GM21390 (cell line): Measurements from ENCODE around the gene BABAM2.

Experiments
- ATAC-seq: cut with Tn5 transposase; IDR thresholded peaks from one replicate; pipeline ENCODE4 v1.9.1; 2021; ENCODE audit not compliant: unreplicated experiment

BABAM2 gene

DNA sequence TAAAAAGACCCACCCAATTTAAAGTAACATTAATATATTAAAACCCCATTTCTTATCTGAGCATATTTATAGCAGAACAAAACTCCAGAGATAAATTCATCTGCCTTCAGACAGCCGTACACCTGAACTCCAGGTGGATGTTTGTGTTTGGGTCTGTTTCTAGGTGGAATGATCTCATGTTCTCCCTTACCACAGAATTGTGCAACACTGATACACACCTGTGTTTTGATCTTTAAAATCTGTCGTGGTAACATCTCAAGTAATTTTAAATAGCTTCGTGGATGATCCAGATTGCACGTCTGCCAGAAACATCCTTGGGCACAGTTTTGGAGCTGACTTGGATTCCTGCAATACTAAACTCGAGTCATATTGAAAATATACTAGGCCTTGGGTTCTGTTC is 294.6 kb downstream of the BABAM2 start:
- no peak for ATAC-seq

DNA sequence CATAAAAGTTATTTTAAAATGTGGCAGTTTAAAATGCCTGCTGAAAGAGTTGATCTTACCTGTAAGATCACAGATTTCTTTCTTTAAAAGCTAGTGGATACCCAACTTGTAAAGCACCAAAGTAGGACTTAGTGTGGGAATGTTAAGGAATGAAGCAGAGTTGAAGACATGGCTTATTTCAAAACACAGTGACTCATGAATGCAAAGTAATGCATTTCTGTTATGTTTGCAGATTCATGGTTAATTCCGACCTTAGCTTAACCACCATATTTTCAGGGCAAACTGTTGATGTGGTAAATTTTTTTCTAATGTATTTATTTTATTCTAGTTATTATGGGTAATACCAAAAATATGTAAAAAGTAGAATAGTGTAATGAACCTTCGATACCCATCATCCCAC is 295.4 kb downstream of the BABAM2 start:
- ATAC-seq: no peak

- ATAC-seq: no peak
Observed at GRCh38 chr2:28187186-28187585, 296.7 kb downstream of the BABAM2 start.

GRCh38 chr2:28188436-28188835 is 297.9 kb downstream of the BABAM2 start:
- no peak for ATAC-seq

DNA sequence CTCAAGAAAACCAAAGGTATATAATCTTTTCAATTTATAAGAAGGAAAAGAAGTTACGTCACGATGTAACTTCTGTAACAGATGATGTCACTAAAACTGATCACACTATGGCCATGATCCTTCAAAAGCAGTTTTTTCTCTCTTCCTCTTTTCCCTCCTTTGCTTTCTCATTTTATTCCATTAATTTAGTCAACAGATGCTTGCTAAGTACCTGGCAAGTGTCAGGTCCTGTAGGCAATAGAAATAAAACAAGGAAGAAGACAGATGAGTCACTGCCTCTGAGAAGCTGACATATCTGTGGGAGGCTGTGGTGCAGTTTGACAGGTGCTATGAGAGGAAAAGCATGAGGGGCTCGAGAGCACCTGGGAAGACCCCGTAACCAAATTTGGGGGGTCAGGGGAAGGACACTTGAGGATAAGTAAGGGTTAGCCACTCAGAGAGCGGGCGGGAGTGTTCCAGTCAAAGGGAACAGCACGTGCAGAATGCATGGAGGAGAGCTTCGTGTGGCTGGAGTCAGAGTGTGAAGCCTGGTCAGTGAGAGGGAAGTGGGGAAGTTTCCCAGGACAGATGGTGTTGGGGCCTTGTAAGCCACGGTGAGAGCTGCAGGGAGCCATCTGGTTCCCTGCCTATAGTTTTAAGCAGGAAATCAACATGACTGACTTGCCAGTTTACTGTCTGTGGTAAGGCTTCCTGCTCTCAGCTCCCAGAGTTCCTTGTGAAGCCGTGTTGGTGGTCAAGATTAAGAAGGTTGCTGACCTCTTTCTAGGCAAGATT is 303.3 kb downstream of the BABAM2 start:
- no peak for ATAC-seq

GRCh38 chr2:28199995-28200679 is 309.6 kb downstream of the BABAM2 start:
- no peak for ATAC-seq

DNA sequence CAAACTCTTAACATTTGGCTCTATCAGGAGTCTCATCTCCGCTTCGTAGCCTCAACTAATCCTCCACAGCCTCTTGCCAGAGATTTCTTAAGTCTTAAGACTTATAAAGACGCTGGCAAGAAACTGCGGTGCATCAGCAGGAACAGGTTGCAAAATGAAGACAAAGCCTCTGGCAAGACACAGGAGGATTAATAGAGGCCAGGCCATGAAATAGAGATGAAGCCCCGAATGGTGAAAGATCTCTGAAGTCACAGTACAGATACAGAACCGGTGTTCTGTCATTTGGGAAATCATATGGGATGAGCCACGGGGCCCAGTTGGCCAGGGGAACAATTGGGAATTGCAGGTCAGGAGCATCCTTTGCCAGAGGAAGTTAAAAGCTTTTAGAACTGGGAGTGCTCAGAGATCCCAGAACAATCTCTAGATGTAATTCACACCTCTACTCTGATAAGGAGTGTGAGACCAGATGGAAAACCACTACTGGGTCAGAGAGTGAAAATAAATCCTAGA is 311.2 kb downstream of the BABAM2 start:
- ATAC-seq: no peak

GRCh38 chr2:28202719-28203118 is 312.2 kb downstream of the BABAM2 start:
- ATAC-seq: no peak

GRCh38 chr2:28206762-28207161 is 316.2 kb downstream of the BABAM2 start:
- no peak for ATAC-seq

DNA sequence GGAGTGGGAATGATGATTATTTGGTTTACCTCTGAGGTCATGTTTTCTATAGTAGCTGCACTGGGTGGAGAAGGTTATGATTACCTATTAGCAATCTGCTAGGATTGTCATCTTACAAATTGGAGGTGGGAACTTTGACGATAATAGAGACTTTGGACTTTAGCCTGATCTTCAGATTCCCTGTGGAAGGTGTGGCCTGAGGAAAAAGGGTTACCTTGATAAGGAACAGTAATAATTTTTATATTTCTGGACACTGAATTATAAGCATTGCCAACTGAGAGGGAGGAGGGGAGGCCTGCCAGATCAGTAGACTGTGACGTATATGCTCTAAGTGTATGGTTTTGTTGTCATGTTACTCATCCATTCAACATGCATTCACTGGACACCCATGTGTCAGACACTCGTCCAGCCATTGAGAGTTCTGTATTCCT is 318.7 kb downstream of the BABAM2 start:
- no peak for ATAC-seq

DNA sequence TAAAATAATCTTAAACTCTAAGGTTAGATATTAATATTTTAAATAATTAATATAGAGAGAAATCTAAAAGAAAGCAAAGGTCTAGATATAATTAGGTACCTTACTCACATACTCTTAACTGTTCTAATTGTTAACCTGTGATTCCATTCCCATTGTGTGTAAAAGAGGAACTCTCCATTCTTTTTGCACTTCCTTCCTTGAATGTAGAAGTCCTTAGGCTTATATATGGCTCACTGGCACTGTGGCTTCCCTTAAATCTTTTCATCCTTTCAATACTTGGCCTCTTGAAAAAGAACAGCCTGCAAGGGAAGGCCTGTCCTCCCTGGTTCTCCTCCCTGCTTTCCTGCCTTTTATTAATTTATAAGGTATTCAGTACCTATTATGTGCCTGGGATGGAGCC is 319.3 kb downstream of the BABAM2 start:
- no peak for ATAC-seq

GRCh38 chr2:28210535-28210934 is 320.0 kb downstream of the BABAM2 start:
- ATAC-seq: no peak

DNA sequence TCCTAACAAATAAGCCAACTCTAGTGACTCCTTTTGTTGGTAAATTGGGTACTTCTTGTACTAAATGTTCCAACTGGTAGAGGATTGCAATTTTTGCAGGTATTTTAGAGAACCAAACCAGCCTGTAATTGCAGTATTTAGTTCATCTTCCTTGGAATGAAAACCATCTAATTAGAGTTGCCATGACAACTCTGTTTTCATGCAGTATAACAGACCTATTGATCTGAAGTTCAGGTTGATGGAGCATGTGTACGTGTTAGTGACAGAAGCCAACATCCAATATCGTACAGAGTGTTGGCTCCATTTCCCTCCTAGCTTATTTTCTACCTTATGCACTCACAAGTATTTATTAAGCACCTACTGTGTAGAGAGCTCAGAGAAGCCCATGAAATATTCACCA is 325.8 kb downstream of the BABAM2 start:
- ATAC-seq: no peak

DNA sequence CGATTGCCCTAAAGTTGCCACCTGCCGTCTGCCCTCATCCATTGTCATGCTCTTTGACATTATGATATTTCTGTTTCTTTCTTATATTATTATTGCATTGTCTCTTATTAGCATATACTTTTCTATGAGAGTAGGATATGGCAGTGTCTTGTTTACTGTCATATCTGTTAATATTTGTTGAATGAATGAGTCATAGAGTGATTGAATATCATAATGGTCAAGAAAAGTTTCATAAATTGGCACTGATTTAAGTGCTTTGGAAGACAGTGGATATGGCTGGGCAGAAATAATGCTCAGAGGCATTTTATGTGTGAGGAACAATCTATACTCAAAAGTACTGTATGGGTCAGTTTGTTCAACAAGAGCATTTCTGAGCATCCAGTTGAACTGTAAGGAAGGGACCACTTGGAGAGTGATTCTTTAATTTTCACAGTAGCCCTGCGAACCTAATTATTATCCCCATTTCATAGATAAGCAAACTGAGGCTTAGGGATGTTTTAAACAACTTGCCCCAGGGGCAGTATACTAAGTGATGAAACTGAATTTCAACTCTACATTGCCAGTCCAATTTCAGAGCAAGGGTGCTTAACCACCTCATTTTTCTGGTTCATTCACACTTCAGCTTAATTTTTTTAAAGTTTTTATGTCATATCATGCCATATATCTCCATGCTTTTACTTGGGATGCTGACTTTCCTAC is 326.7 kb downstream of the BABAM2 start:
- ATAC-seq: no peak

DNA sequence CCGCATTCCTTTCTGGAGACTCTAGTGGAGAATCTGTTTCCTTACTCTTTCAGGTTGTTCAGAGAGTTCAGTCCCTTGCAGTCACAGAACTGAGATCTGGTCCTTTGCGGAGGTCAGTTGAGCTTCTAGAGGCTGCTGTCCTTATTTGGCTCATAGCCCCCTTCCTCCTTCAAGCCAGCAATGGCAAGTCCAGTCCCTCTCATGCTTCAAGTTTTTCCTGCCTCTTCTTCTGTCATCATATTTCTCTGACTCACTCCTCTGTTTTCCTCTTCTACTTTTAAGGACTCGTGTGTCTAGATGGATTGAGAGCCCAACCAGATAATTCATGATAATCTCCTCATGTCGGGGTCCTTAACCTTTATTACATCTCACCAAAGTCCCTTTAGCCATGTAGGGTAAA is 328.6 kb downstream of the BABAM2 start:
- ATAC-seq: no peak

GRCh38 chr2:28219758-28220368 is 329.3 kb downstream of the BABAM2 start:
- ATAC-seq: no peak

- ATAC-seq: no peak
Observed at GRCh38 chr2:28224648-28225472, 334.3 kb downstream of the BABAM2 start.

DNA sequence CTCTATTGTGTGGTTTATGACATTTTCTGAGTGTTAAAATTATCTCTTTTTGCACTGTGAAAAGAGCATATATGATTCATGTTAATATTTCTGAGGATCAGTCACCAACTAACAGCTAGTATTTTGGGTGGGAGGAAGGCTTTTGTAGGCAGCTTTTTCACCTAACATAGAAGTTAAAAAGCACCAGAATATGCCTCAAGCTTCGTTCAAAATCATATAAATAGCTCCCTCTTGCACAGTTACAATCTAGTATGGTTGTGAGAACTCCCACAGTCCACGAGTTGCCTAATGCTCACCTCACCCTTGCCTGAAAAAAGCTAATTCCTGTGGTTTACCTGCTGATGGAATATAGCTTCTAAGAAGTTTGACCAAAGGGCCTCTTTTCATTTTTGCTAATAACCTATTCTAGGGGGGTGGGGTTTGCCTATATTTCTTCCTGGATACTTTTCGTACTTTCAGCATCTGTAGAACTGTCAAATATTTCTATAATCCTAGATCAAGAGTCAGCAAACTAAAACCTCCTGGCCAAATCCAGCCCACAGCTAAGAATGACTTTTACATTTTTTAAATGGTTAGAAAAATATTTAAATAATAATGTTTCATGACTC is 335.0 kb downstream of the BABAM2 start:
- no peak for ATAC-seq

DNA sequence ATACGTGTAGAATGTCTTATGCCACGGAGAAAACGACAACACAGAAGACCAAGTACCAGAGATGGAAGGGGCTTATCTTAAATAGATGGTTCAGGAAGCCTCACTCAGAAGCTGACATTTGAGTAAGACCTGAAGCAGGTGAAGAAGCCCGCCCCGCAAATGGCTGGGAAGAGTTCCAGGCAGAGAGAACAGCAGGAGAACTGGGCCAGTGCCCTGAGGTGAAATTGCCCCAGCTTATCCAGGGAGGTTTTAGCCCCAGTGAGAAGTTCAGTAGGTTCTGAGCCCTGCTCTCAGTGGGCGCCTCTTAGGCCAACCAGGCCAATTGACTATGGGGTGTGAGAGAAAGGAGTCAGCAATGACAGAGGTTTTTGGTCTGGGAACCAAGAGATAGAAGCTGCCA is 336.0 kb downstream of the BABAM2 start:
- ATAC-seq: no peak

DNA sequence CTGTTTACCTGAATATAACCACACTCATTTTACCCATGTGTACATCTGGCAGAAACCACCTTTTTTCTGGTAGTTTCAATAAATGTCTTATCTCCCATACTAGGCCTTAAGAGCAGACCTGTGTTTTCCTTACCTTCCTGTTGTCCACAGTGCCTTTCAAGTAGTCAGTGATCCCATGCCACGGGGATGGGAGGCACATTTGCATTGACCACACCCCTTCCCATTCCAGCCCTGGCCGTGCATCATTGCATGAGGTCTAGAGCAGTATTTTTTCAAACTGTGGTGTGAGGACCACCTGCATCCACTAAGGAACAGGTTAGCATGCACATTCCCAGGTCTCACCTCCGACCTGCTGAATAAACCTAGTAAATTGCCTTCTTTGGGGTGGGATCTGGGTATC is 337.0 kb downstream of the BABAM2 start:
- ATAC-seq: no peak
